Measurements from ENCODE around the gene AP1G1. TPM values are rescaled to one million over a fixed set of nuclear protein-coding genes. Genes with fewer than 3 reads are reported as not detected.

AP1G1 gene
- total RNA-seq, 3 donors from 2014 or later = 65.8 to 121 (median 95.7) TPM

DNA sequence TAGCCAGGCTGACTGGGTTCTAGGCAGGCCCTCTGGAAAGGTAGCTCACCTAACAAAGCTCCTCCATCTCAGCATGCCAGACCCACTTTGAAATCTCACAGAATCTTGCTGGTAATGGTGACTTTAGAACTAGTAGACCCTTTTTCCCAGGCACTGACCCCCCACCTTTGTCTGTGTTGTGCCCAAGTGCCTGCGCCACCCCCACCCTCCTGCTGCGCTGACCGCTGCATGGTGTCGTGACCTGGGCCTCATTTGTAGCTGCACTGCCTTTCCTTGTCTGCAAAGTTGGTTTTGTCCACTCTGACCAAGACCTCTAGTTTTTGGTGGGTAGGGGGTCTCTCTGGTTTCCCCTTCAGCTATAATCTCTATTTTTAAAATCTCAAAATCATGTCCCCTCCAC, 43.9 kb upstream of the AP1G1 start:
- H3K4me3 ChIP-seq = no peak overlapping the region
- H3K9me3 ChIP-seq = no peaks in the 10 kb centered on the region
- DNase-seq (ENCODE audit: low spot score in 2 of 2) = no peak
- intact Hi-C loops (cut with DNase I; ENCODE audit: low total_unique reads) = no loop called here
- peaks cover 6% of the 10 kb centered on the region for H3K36me3 ChIP-seq
- H3K27ac ChIP-seq = no peak overlapping the region
- no peaks in the 10 kb centered on the region for H3K27me3 ChIP-seq
- H3K4me1 ChIP-seq = no peaks in the 10 kb centered on the region
- TF ChIP-seq, protein P1, sequence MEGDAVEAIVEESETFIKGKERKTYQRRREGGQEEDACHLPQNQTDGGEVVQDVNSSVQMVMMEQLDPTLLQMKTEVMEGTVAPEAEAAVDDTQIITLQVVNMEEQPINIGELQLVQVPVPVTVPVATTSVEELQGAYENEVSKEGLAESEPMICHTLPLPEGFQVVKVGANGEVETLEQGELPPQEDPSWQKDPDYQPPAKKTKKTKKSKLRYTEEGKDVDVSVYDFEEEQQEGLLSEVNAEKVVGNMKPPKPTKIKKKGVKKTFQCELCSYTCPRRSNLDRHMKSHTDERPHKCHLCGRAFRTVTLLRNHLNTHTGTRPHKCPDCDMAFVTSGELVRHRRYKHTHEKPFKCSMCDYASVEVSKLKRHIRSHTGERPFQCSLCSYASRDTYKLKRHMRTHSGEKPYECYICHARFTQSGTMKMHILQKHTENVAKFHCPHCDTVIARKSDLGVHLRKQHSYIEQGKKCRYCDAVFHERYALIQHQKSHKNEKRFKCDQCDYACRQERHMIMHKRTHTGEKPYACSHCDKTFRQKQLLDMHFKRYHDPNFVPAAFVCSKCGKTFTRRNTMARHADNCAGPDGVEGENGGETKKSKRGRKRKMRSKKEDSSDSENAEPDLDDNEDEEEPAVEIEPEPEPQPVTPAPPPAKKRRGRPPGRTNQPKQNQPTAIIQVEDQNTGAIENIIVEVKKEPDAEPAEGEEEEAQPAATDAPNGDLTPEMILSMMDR (IDR thresholded peaks at IDR 0.05) = no peak
- TF ChIP-seq POLR2A (IDR thresholded peaks at IDR 0.05) (no peak), POLR2AphosphoS5 (IDR thresholded peaks at IDR 0.05) (no peak)

DNA sequence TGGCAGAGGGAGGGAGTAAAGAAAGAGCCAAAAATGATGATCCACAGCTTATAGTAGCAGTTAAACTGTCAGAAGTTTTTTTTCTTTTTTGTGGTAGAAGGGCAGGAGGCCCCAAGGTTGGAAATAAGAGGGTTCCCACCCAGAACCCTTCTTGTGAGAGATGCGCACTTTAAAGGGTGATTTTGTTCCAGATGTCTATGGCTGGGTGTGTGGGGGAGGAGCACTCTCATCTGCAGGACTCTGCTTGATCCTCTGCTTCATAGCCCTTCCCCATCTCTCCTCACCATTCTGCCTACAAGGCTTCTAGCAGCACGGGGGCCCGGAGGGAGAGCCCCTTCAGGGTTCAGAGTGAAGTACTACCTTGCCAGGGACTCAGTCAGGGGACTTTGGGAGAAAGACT, 43.5 kb upstream of the AP1G1 start:
- intact Hi-C loops (cut with DNase I; ENCODE audit: low total_unique reads) = no loop called here
- H3K9me3 ChIP-seq = no peaks in the 10 kb centered on the region
- H3K4me3 ChIP-seq = no peak overlapping the region
- H3K4me1 ChIP-seq = no peaks in the 10 kb centered on the region
- peaks cover 6% of the 10 kb centered on the region for H3K36me3 ChIP-seq
- H3K27me3 ChIP-seq = no peaks in the 10 kb centered on the region
- H3K27ac ChIP-seq = no peak overlapping the region
- TF ChIP-seq POLR2AphosphoS5 (IDR thresholded peaks at IDR 0.05) (no peak), POLR2A (IDR thresholded peaks at IDR 0.05) (no peak)
- TF ChIP-seq, protein P1 (IDR thresholded peaks at IDR 0.05) = no peak
- no peak for DNase-seq (ENCODE audit: low spot score in 2 of 2)

DNA sequence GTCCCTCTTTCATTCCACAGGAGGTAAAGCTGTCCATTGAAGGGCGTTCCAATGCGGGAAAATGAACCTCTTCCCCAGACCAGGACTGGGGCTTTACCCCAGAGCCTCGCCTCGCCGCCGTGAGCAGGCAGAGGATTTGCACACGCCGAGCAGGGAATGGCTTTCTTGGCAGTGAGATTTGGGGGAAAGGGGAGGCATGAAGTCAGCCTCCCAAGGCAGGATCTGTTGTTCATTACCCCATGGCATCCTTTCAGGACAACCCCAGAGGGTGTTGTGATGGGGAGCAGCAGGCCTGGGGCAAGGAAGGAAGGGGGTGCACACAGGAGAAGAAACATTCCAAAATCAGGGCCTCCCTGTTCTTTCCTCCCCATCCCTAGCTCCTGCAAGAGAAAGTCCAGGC, 43.1 kb upstream of the AP1G1 start:
- TF ChIP-seq POLR2AphosphoS5 (IDR thresholded peaks at IDR 0.05) = no peak
- TF ChIP-seq POLR2A (IDR thresholded peaks at IDR 0.05) = no peak
- TF ChIP-seq, protein P1 (IDR thresholded peaks at IDR 0.05) = no peak
- DNase-seq (ENCODE audit: low spot score in 2 of 2) = no peak
- no peaks in the 10 kb centered on the region for H3K9me3 ChIP-seq
- H3K4me3 ChIP-seq = no peak overlapping the region
- no peaks in the 10 kb centered on the region for H3K4me1 ChIP-seq
- H3K27me3 ChIP-seq = no peaks in the 10 kb centered on the region
- H3K36me3 ChIP-seq = peaks cover 6% of the 10 kb centered on the region
- intact Hi-C loops (cut with DNase I; ENCODE audit: low total_unique reads) = no loop called here
- peak overlapping the region in 1 of 2 donors; percentile 26 for H3K27ac ChIP-seq

DNA sequence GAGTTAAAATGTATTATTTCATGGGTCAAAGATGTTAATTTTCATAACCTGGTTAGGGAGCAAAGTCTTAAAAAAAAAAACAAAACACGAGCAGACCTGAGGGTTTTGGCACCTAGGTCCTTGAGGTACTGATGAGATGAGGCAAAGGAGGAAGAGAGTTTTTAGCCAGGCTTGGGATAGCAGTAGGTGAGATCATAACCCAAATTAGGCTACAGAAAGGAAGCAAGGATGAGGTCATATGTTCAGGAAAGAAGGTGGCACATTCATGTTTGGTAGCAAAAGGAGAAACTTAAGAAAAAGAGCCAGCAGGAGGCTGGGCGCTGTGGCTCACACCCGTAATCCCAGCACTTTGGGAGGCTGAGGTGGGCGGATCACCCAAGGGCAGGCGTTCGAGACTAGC, 40.0 kb upstream of the AP1G1 start:
- Histone ChIP-seq H3K36me3 (peaks cover 6% of the 10 kb centered on the region), H3K4me3 (no peak overlapping the region), H3K27me3 (no peaks in the 10 kb centered on the region), H3K4me1 (no peaks in the 10 kb centered on the region), H3K27ac (no peak overlapping the region), H3K9me3 (no peaks in the 10 kb centered on the region)
- DNase-seq (ENCODE audit: low spot score in 2 of 2) = no peak
- TF ChIP-seq POLR2AphosphoS5 (IDR thresholded peaks at IDR 0.05) (no peak), POLR2A (IDR thresholded peaks at IDR 0.05) (no peak)
- TF ChIP-seq, protein P1 (IDR thresholded peaks at IDR 0.05) = no peak
- intact Hi-C loops (cut with DNase I; ENCODE audit: low total_unique reads) = no loop called here

DNA sequence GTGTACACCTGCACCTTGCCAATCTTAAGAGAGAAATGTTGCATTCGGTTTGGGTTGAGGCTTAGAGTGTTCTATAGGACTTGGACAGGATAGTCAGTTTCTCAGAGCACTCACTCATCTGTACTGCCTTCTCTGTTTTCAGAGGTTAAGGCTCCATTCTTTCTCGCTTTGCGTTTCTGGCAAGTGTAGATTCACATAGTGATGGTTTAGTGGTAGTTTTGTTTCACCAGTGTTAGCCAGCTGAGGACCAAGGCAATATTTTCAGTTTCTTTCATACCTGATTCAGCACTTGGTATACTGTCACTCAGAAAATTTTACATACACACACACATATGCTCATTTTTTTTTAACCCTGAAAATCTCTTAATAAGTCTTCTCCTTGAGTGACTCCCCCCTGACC, 38.5 kb upstream of the AP1G1 start:
- no peak for TF ChIP-seq POLR2A (IDR thresholded peaks at IDR 0.05)
- TF ChIP-seq, protein P1 (IDR thresholded peaks at IDR 0.05) = no peak
- TF ChIP-seq POLR2AphosphoS5 (IDR thresholded peaks at IDR 0.05) = no peak
- no peaks in the 10 kb centered on the region for H3K27me3 ChIP-seq
- H3K36me3 ChIP-seq = peaks cover 6% of the 10 kb centered on the region
- H3K4me3 ChIP-seq = peak overlapping the region; percentile 91 to 100 (median 100)
- H3K27ac ChIP-seq = no peak overlapping the region
- intact Hi-C loops (cut with DNase I; ENCODE audit: low total_unique reads) = no loop called here
- no peak for DNase-seq (ENCODE audit: low spot score in 2 of 2)
- H3K4me1 ChIP-seq = no peaks in the 10 kb centered on the region
- no peaks in the 10 kb centered on the region for H3K9me3 ChIP-seq

Data from breast epithelium (tissue), 4 donors.